Esophagus muscularis mucosa (tissue), 3 donors: Measurements from ENCODE around the gene IL17C.

Experiments used
- POLR2A ChIP-seq: fragments of 450-650 bp; IDR thresholded peaks from one replicate; pipeline ENCODE4 v1.6.1; 2017; ENCODE audit warnings: antibody characterized with exemption, moderate library complexity, mild to moderate bottlenecking, low read depth
- POLR2AphosphoS5 ChIP-seq, 2 donors: sonication (generic); formaldehyde crosslinking; IDR thresholded peaks; one replicate each; pipeline ENCODE4 v1.6.1; 2017; ENCODE audit warnings: antibody characterized with exemption in 2 of 2
- TF ChIP-seq, protein P1 (sequence below), 3 experiments: fragments of 200-600 bp in 2 of 3; fragments of 450-650 bp in 1 of 3; sonication (generic) in 2 of 3; IDR thresholded peaks; one replicate each; pipeline ENCODE4 v1.5.1; 2017 to 2019; ENCODE audit warnings: antibody characterized with exemption in 3 of 3, mild to moderate bottlenecking in 2 of 3, moderate library complexity in 1 of 3

DNA sequence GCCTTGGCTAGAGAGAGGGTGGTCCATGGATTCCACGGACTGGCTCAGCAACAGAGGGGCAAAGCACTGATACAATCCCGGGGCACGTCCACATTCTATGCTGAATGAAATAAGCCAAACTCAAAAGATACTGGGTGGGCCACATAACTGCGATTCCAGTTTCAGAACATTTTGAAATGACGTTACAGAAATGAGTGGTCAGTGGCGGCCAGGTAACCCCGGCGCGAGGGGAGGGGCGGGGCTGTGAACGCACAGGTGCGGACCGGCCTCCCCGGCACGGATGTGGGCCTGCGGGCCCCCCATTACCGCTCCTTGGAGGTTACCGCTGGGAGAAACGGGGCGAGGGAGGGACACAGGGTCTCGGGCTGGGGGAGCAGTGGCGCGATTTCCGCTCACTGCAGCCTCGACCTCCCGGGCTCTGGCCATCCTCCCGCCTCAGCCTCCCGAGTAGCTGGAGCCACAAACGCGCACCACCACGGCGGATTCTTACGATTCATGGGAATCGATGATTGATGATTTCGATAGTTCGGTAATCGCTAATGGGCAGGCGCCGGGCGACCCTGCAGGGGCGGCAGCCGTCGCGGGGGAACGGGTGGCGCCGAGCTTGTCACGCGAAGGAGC lies 24.0 kb downstream of the IL17C start:
- TF ChIP-seq, protein P1, sequence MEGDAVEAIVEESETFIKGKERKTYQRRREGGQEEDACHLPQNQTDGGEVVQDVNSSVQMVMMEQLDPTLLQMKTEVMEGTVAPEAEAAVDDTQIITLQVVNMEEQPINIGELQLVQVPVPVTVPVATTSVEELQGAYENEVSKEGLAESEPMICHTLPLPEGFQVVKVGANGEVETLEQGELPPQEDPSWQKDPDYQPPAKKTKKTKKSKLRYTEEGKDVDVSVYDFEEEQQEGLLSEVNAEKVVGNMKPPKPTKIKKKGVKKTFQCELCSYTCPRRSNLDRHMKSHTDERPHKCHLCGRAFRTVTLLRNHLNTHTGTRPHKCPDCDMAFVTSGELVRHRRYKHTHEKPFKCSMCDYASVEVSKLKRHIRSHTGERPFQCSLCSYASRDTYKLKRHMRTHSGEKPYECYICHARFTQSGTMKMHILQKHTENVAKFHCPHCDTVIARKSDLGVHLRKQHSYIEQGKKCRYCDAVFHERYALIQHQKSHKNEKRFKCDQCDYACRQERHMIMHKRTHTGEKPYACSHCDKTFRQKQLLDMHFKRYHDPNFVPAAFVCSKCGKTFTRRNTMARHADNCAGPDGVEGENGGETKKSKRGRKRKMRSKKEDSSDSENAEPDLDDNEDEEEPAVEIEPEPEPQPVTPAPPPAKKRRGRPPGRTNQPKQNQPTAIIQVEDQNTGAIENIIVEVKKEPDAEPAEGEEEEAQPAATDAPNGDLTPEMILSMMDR (IDR thresholded peaks at IDR 0.05) = no peak
- TF ChIP-seq POLR2A (no peak), POLR2AphosphoS5 (IDR thresholded peaks at IDR 0.05) (no peak)
